MM.1S (cell line): ENCODE data around the gene IL1A.

Source experiments
- EZH2 ChIP-seq: fragments of 300-600 bp; sonication (generic); optimal IDR thresholded peaks from 2 replicates; pipeline ENCODE3; 2017; ENCODE audit warnings: low read depth, mild to moderate bottlenecking, antibody characterized with exemption, low read length, mixed read lengths
- EZH2phosphoT487 ChIP-seq: fragments of 300-600 bp; sonication (generic); IDR thresholded peaks from 2 replicates; pipeline ENCODE4 v1.6.1; 2018; ENCODE audit warnings: antibody characterized with exemption, low read length
- TF ChIP-seq, protein P1 (sequence below): fragments of 300-600 bp; sonication (generic); IDR thresholded peaks from 2 replicates; pipeline ENCODE4 v1.5.1; 2016; ENCODE audit warnings: antibody characterized with exemption, low read length, mixed read lengths

DNA sequence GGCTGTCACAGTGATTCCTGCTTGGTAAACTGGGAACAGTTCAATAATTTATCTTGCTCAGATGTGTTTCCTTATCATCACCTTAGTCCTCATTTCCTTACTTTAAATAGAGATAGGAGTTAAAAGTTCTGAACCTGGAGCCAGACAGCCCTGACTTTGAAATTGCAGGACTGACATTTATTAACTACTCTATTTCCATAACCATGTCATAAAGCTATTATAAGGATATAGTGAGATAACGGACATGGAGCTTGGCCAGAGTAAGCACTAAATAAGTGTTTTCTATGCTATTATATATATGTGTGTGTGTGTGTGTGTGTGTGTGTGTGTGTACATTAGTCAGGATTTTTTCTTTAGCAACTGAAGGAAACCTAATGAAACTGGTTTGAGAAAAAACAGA, 50.4 kb downstream of the IL1A start:
- TF ChIP-seq, protein P1, sequence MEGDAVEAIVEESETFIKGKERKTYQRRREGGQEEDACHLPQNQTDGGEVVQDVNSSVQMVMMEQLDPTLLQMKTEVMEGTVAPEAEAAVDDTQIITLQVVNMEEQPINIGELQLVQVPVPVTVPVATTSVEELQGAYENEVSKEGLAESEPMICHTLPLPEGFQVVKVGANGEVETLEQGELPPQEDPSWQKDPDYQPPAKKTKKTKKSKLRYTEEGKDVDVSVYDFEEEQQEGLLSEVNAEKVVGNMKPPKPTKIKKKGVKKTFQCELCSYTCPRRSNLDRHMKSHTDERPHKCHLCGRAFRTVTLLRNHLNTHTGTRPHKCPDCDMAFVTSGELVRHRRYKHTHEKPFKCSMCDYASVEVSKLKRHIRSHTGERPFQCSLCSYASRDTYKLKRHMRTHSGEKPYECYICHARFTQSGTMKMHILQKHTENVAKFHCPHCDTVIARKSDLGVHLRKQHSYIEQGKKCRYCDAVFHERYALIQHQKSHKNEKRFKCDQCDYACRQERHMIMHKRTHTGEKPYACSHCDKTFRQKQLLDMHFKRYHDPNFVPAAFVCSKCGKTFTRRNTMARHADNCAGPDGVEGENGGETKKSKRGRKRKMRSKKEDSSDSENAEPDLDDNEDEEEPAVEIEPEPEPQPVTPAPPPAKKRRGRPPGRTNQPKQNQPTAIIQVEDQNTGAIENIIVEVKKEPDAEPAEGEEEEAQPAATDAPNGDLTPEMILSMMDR = no peak
- no peak for TF ChIP-seq EZH2
- TF ChIP-seq EZH2phosphoT487 = no peak
